Endothelial cell of umbilical vein (primary cell): Measurements from ENCODE around the gene DISP3. TPM values are rescaled to one million over a fixed set of nuclear protein-coding genes. Genes with fewer than 3 reads are reported as not detected.

Source experiments
- BruUV-seq: library from RNA; stranded (reverse); fragments of 400-500 nt; replicated peaks from 2 replicates; lab custom pipeline; 2021; lab: Mats Ljungman, UMichigan
- CTCF ChIA-PET: fragments of 300-600, 350-600 bp; sonication (Branson Sonifier 250); formaldehyde crosslinking; loops from one replicate; lab custom pipeline; 2021; ENCODE audit warnings: antibody characterized with exemption, inconsistent platforms; lab: Charles Lee
- POLR2A ChIA-PET: fragments of 300-600, 350-600 bp; sonication (Branson Sonifier 250); formaldehyde crosslinking; loops from one replicate; lab custom pipeline; 2021; ENCODE audit warnings: antibody characterized with exemption, inconsistent platforms; lab: Charles Lee
- DNase-seq: peaks from one replicate; pipeline ENCODE4 v3.0.0-alpha.2; 2011; ENCODE audit warnings: low read depth, low spot score
- FAIRE-seq: peaks from 2 replicates; lab custom pipeline; 2011; peaks lifted over from hg19 to GRCh38; lab: Jason Lieb, UNC
- H2AFZ ChIP-seq: 2 replicates; pipeline ENCODE4 v1.6.0; 2012; ENCODE audit warnings: low read depth, low read length, control low read depth, inconsistent platforms
- H3K27ac ChIP-seq: 2 replicates; pipeline ENCODE4 v1.5.1; 2011; ENCODE audit warnings: low read depth, mild to moderate bottlenecking, control low read depth, low read length, moderate library complexity; ENCODE audit not compliant: insufficient read depth
- H3K27me3 ChIP-seq, 2 experiments: 2 replicates each; pipeline versions ENCODE4 v1.6.0 to v1.6.1; 2011; ENCODE audit warnings: low read length in 2 of 2, mixed read lengths in 1 of 2; ENCODE audit not compliant: control insufficient read depth in 2 of 2, insufficient read depth in 2 of 2
- H3K36me3 ChIP-seq, 2 experiments: 2 replicates in 1 of 2; 3 replicates in 1 of 2; pipeline ENCODE4 v1.5.1; 2011; ENCODE audit warnings: low read length in 2 of 2, mild to moderate bottlenecking in 1 of 2, moderate library complexity in 1 of 2; ENCODE audit not compliant: control insufficient read depth in 2 of 2, insufficient read depth in 2 of 2; ENCODE audit errors: extremely low read depth in 1 of 2
- H3K4me1 ChIP-seq: 3 replicates; pipeline ENCODE4 v1.5.1; 2011; ENCODE audit warnings: mild to moderate bottlenecking, low read length; ENCODE audit not compliant: control insufficient read depth, insufficient read depth; ENCODE audit errors: extremely low read depth
- H3K4me2 ChIP-seq: 2 replicates; pipeline ENCODE4 v1.6.1; 2011; ENCODE audit warnings: low read length, control low read depth, mixed read lengths; ENCODE audit not compliant: insufficient read depth
- H3K4me3 ChIP-seq, 3 experiments: fragments of 200-600 bp in 1 of 3; sonication (generic), shearing (Covaris generic) in 1 of 3; replicated peaks in 1 of 3; 2 replicates each; pipeline ENCODE4 v1.5.1; 2011 to 2016; ENCODE audit warnings: control low read depth in 3 of 3, low read length in 3 of 3, mild to moderate bottlenecking in 2 of 3, inconsistent platforms in 1 of 3, low read depth in 1 of 3, moderate library complexity in 1 of 3; ENCODE audit not compliant: insufficient read depth in 1 of 3
- H3K79me2 ChIP-seq: 2 replicates; pipeline ENCODE4 v1.6.0; 2012; ENCODE audit warnings: low read length, inconsistent platforms; ENCODE audit not compliant: control insufficient read depth, insufficient read depth
- H3K9ac ChIP-seq: replicated peaks from 2 replicates; pipeline ENCODE3; 2011; ENCODE audit warnings: low read length, control low read depth; ENCODE audit not compliant: insufficient read depth; ENCODE audit errors: extremely low read depth
- H3K9me1 ChIP-seq: replicated peaks from 3 replicates; pipeline ENCODE4 v1.6.0; 2011; ENCODE audit warnings: mild to moderate bottlenecking, low read length; ENCODE audit not compliant: control insufficient read depth, insufficient read depth; ENCODE audit errors: extremely low read depth
- H3K9me3 ChIP-seq: replicated peaks from 2 replicates; pipeline ENCODE4 v1.5.1; 2012; ENCODE audit warnings: low read length, inconsistent platforms; ENCODE audit not compliant: control insufficient read depth, insufficient read depth
- H4K20me1 ChIP-seq: replicated peaks from 2 replicates; pipeline ENCODE3; 2011; ENCODE audit warnings: mild to moderate bottlenecking, low read length; ENCODE audit not compliant: control insufficient read depth, insufficient read depth; ENCODE audit errors: extremely low read depth
- EZH2 ChIP-seq: IDR thresholded peaks from 2 replicates; pipeline ENCODE4 v1.6.1; 2012; ENCODE audit warnings: borderline replicate concordance, low read depth, mild to moderate bottlenecking, moderate library complexity, low read length, inconsistent platforms; ENCODE audit not compliant: severe bottlenecking
- FOS ChIP-seq: IDR thresholded peaks from 2 replicates; pipeline ENCODE4 v1.6.1; 2011; ENCODE audit warnings: mild to moderate bottlenecking, low read length, moderate library complexity, borderline replicate concordance; ENCODE audit not compliant: insufficient read depth
- GATA2 ChIP-seq: IDR thresholded peaks from 2 replicates; pipeline ENCODE4 v1.7.0; 2011; ENCODE audit warnings: low read depth, mild to moderate bottlenecking, moderate library complexity, mixed read lengths, low read length; ENCODE audit not compliant: insufficient read length, insufficient read depth
- JUN ChIP-seq: IDR thresholded peaks from 2 replicates; pipeline ENCODE4 v1.6.1; 2011; ENCODE audit warnings: borderline replicate concordance, low read depth; ENCODE audit not compliant: insufficient read length, insufficient read depth
- MYC ChIP-seq: IDR thresholded peaks from one replicate; pipeline ENCODE4 v1.6.1; 2011; ENCODE audit warnings: mild to moderate bottlenecking, low read depth, low read length
- POLR2A ChIP-seq: IDR thresholded peaks from 2 replicates; pipeline ENCODE4 v1.6.1; 2012; ENCODE audit warnings: low read depth, mild to moderate bottlenecking, control low read depth, low read length
- POLR2AphosphoS5 ChIP-seq: IDR thresholded peaks from 2 replicates; pipeline ENCODE4 v1.6.1; 2012; ENCODE audit warnings: low read depth, mild to moderate bottlenecking, control low read depth, low read length, moderate library complexity; ENCODE audit not compliant: insufficient read depth
- dilution Hi-C: fragments of 300-500 bp; cut with MboI; formaldehyde crosslinking; loops from one replicate; pipeline ENCODE4 v1.15.0; 2019; ENCODE audit warnings: low sequenced_read_pairs; ENCODE audit not compliant: extremely low pct_ligation_motif_present
- intact Hi-C: fragments of 100-400 bp; cut with micrococcal nuclease; formaldehyde crosslinking; loops from one replicate; pipeline ENCODE4 v1.10.0; 2022
- polyA plus RNA-seq, 4 experiments: library from polyadenylated mRNA; depleted of rRNA in 3 of 4; stranded (reverse) in 3 of 4; unstranded in 1 of 4; fragments of >200 nt; gene quantifications; 2 replicates each; pipeline versions ENCODE4 v1.2.1 to v1.2.3, GENCODE V29; 2011 to 2012; ENCODE audit warnings: missing spikeins in 1 of 4
- total RNA-seq: library from RNA; stranded (reverse); gene quantifications from 2 replicates; pipeline ENCODE4 v1.2.3, GENCODE V29; 2021
- TF ChIP-seq, protein P1 (sequence below): IDR thresholded peaks from 2 replicates; pipeline ENCODE4 v1.6.1; 2011; ENCODE audit not compliant: insufficient read depth, insufficient read length
- TF ChIP-seq, protein P2 (sequence below), 2 donors: IDR thresholded peaks; 1 replicate in 1 of 2; 2 replicates in 1 of 2; pipeline ENCODE4 v1.5.1; 2011; ENCODE audit warnings: low read length in 2 of 2, mild to moderate bottlenecking in 2 of 2, moderate library complexity in 2 of 2, control low read depth in 1 of 2, inconsistent platforms in 1 of 2, low read depth in 1 of 2; ENCODE audit not compliant: insufficient read depth in 1 of 2; ENCODE audit errors: extremely low read depth in 1 of 2

The DISP3 gene
- total and polyA plus RNA-seq, 2 donors (not counting 3 experiments of a cell fraction or from before 2014, with no cell fraction given) = 0.26 to 0.49 TPM

DNA sequence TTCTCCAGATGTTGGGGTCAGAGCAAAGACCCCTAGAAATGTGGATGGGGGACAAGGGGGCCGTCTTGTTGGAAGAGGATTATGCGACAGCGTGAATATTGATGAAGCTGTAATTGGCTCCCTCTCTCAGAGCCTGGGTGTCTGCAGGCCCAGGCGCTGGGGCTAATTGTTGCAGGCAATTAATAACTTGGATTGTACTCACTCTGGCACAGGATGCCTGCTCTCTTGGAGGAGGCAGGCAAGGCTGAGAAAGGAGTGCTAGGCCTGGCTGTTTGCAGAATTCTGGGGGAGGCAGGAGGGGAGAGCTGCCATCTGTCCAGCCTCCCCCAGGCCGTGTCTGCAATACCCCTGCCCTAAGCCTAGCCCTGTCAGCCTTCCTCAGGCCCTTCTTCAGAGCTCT is 4.1 kb upstream of the DISP3 start:
- CTCF ChIA-PET = interaction anchor here (1.0 kb wide), 1 partner anchor 198 kb away, joined by 3 read pairs; no protein-coding TSS in a partner anchor
- no TSS peak for BruUV-seq
- H3K9me3 ChIP-seq = no peaks in the 10 kb centered on the region

More for the DNA sequence above, 4.1 kb upstream of the DISP3 start:
- Histone ChIP-seq H3K27ac (no peak overlapping the region), H3K9me1 (no peaks in the 10 kb centered on the region), H4K20me1 (no peaks in the 10 kb centered on the region), H3K4me3 (no peak overlapping the region), H3K36me3 (no peaks in the 10 kb centered on the region), H3K4me2 (no peak overlapping the region), H3K27me3 (peaks cover 0 to 4% of the 10 kb centered on the region in 2 experiments), H3K79me2 (no peaks in the 10 kb centered on the region), H3K4me1 (peaks cover 4% of the 10 kb centered on the region), H3K9ac (no peak overlapping the region), H2AFZ (no peak overlapping the region)
- intact Hi-C loops = loop anchor here (5.0 kb wide), 1 partner anchor 77 kb away; no protein-coding TSS in a partner anchor
- TF ChIP-seq POLR2AphosphoS5 (no peak), MYC (no peak), FOS (no peak), POLR2A (no peak), JUN (no peak), GATA2 (no peak), EZH2 (no peak)
- TF ChIP-seq, protein P1, sequence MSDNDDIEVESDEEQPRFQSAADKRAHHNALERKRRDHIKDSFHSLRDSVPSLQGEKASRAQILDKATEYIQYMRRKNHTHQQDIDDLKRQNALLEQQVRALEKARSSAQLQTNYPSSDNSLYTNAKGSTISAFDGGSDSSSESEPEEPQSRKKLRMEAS = no peak
- TF ChIP-seq, protein P2, sequence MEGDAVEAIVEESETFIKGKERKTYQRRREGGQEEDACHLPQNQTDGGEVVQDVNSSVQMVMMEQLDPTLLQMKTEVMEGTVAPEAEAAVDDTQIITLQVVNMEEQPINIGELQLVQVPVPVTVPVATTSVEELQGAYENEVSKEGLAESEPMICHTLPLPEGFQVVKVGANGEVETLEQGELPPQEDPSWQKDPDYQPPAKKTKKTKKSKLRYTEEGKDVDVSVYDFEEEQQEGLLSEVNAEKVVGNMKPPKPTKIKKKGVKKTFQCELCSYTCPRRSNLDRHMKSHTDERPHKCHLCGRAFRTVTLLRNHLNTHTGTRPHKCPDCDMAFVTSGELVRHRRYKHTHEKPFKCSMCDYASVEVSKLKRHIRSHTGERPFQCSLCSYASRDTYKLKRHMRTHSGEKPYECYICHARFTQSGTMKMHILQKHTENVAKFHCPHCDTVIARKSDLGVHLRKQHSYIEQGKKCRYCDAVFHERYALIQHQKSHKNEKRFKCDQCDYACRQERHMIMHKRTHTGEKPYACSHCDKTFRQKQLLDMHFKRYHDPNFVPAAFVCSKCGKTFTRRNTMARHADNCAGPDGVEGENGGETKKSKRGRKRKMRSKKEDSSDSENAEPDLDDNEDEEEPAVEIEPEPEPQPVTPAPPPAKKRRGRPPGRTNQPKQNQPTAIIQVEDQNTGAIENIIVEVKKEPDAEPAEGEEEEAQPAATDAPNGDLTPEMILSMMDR (IDR thresholded peaks at IDR 0.05; ENCODE audit: extremely low read depth in 1 of 2, insufficient read depth in 1 of 2, low read depth in 1 of 2, low read length in 2 of 2) = no peak
- DNase-seq (no peak), FAIRE-seq (no peak)
- POLR2A ChIA-PET = no interaction called here
- dilution Hi-C loops = no loop called here
